ENCODE data around the gene TDRKH.

The TDRKH gene

GRCh38 chr1:151822404-151822803, 32.1 kb upstream of the TDRKH start:
- no peak for DNase-seq (ENCODE audit: low spot score)

- DNase-seq (ENCODE audit: low spot score): no peak
These were observed 30.6 kb upstream of the TDRKH start for GRCh38 chr1:151820940-151821339.

GRCh38 chr1:151819976-151820623, 29.8 kb upstream of the TDRKH start:
- no peak for DNase-seq (ENCODE audit: low spot score)

- no peak for DNase-seq (ENCODE audit: low spot score)
These were observed 29.0 kb upstream of the TDRKH start for GRCh38 chr1:151819227-151819835.

- DNase-seq (ENCODE audit: low spot score): no peak
These were observed 27.0 kb upstream of the TDRKH start for GRCh38 chr1:151817353-151817730.

GRCh38 chr1:151816548-151817352, 26.4 kb upstream of the TDRKH start:
- DNase-seq (ENCODE audit: low spot score): no peak

- no peak for DNase-seq (ENCODE audit: low spot score)
These were observed 25.5 kb upstream of the TDRKH start for GRCh38 chr1:151815716-151816327.

- no peak for DNase-seq (ENCODE audit: low spot score)
These were observed 24.8 kb upstream of the TDRKH start for GRCh38 chr1:151814971-151815545.

GRCh38 chr1:151814426-151814825, 24.1 kb upstream of the TDRKH start:
- DNase-seq (ENCODE audit: low spot score): no peak

- DNase-seq (ENCODE audit: low spot score): no peak
These were observed 23.1 kb upstream of the TDRKH start for GRCh38 chr1:151813271-151813977.

- DNase-seq (ENCODE audit: low spot score): no peak
These were observed 20.9 kb upstream of the TDRKH start for GRCh38 chr1:151811181-151811580.

GRCh38 chr1:151809985-151810556, 19.8 kb upstream of the TDRKH start:
- DNase-seq (ENCODE audit: low spot score): no peak

- DNase-seq (ENCODE audit: low spot score): no peak
These were observed 19.1 kb upstream of the TDRKH start for GRCh38 chr1:151809290-151809984.

- no peak for DNase-seq (ENCODE audit: low spot score)
These were observed 17.5 kb upstream of the TDRKH start for GRCh38 chr1:151807766-151808165.

GRCh38 chr1:151807131-151807530, 16.8 kb upstream of the TDRKH start:
- DNase-seq (ENCODE audit: low spot score): no peak

- DNase-seq (ENCODE audit: low spot score): no peak
These were observed 15.9 kb upstream of the TDRKH start for GRCh38 chr1:151806170-151806569.

- DNase-seq (ENCODE audit: low spot score): no peak
These were observed 14.9 kb upstream of the TDRKH start, which contains the start of gene LINGO4 for GRCh38 chr1:151805066-151805820. Gene LINGO4 (minus strand): TSS chr1:151805419. CDS start chr1:151802704, 2,715 bp downstream.

GRCh38 chr1:151803915-151804314, 13.6 kb upstream of the TDRKH start:
- no peak for DNase-seq (ENCODE audit: low spot score)

- DNase-seq (ENCODE audit: low spot score): no peak
These were observed 12.9 kb upstream of the TDRKH start for GRCh38 chr1:151803164-151803563.

- no peak for DNase-seq (ENCODE audit: low spot score)
These were observed 12.1 kb upstream of the TDRKH start for GRCh38 chr1:151802372-151802771.

All from SW480 (cell line).